ENCODE measurements around the gene NEK11.

DNA sequence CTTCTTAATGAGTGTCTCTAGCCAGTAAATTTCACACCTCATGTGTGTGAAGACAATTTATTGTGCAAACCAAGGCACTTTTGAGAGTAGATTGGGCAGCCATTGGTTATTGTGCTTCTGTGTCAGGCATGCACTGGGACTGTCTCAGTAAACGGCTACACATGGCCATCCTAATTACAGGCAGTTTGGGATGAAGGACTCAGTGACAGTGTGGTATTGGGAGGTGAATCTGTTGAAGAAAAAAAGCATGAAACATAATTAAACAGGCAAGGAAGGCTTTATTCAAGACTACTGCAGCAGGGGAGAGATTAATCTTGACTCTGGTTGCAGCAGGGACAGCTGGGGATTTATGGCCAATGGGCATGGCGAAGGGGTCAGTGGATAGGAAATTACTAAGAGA, 297.1 kb downstream of the NEK11 start:
- TF ChIP-seq POLR2A (IDR thresholded peaks at IDR 0.05; ENCODE audit: low read depth, low read length) (no peak), EZH2 (IDR thresholded peaks at IDR 0.05; ENCODE audit: borderline replicate concordance, low read depth, low read length, severe bottlenecking) (no peak)
- TF ChIP-seq, protein P1, sequence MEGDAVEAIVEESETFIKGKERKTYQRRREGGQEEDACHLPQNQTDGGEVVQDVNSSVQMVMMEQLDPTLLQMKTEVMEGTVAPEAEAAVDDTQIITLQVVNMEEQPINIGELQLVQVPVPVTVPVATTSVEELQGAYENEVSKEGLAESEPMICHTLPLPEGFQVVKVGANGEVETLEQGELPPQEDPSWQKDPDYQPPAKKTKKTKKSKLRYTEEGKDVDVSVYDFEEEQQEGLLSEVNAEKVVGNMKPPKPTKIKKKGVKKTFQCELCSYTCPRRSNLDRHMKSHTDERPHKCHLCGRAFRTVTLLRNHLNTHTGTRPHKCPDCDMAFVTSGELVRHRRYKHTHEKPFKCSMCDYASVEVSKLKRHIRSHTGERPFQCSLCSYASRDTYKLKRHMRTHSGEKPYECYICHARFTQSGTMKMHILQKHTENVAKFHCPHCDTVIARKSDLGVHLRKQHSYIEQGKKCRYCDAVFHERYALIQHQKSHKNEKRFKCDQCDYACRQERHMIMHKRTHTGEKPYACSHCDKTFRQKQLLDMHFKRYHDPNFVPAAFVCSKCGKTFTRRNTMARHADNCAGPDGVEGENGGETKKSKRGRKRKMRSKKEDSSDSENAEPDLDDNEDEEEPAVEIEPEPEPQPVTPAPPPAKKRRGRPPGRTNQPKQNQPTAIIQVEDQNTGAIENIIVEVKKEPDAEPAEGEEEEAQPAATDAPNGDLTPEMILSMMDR (IDR thresholded peaks at IDR 0.05; ENCODE audit: extremely low read depth in 1 of 2, insufficient read depth in 1 of 2, low read depth in 1 of 2, low read length in 2 of 2), result no peak
- TF ChIP-seq, protein P2, sequence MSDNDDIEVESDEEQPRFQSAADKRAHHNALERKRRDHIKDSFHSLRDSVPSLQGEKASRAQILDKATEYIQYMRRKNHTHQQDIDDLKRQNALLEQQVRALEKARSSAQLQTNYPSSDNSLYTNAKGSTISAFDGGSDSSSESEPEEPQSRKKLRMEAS (IDR thresholded peaks at IDR 0.05; ENCODE audit: insufficient read depth, insufficient read length), result no peak
